GM21737 (cell line): ENCODE data around the gene CAPSL.
"Not testable (repeated sequence)": the region's sequence is repeated elsewhere in the genome, so short reads cannot be mapped to it uniquely, and the experiment has no call there.

ENCODE experiments used
- ATAC-seq: cut with Tn5 transposase; IDR thresholded peaks from one replicate; pipeline ENCODE4 v1.9.1; 2021; ENCODE audit warnings: mild to moderate bottlenecking, moderate library complexity; ENCODE audit not compliant: unreplicated experiment

Gene CAPSL

DNA sequence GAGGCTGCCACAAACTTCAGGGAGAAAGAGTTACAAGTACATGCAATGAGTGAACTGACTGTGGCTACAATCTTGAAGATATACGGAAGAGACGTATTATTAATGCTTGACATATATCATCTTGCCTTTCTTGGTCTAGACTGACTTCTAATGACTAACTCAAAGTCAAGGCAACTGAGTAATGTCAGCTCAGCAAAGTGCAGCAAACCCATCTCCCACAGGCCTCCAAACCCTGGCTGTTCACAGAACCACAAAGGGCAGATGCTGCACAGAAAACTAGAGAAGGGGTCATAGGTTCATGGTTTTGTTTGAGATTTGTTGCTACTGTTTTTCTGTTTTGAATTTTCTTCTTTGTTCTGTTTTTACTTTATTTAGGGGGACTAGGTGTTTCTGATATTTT lies 60.8 kb downstream of the CAPSL start:
- ATAC-seq = no peak

DNA sequence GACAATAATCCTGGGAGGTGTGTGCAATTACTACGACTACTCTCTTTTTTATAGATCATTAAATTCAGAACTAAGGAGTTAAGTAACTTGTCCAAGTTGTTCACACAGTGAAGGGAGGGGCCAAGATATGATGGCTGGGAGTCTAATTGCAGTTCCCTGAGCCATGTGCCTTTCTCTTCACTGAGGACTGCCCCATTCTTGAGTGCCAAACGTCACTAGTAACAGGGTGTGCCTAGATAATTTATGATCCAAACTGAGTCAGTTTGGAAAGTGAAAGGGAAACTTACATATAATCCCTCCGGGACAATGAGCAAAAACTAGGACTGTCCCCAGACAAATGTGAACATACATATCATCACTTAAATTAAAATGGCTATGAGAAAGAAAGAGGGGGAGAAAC lies 61.5 kb downstream of the CAPSL start:
- ATAC-seq = no peak

DNA sequence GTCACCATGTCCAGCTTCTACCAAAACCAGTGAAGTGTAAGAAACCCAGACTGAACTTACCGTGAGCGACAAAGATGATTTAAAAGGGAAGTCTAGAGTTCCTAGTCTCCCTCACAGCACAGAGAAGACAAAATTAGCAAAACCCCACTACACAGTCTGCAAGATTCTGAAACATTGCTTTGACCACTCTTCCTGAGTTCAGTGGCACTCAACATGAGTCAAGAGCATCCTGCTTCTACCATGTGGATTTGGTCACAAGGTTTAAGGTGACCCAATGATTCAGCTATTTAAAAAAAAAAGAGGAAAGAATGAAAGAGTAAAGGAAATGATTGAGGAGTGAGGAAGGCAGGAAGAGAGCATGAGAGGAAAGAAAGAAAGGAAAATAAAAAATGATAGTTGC lies 62.0 kb downstream of the CAPSL start:
- ATAC-seq = no peak

DNA sequence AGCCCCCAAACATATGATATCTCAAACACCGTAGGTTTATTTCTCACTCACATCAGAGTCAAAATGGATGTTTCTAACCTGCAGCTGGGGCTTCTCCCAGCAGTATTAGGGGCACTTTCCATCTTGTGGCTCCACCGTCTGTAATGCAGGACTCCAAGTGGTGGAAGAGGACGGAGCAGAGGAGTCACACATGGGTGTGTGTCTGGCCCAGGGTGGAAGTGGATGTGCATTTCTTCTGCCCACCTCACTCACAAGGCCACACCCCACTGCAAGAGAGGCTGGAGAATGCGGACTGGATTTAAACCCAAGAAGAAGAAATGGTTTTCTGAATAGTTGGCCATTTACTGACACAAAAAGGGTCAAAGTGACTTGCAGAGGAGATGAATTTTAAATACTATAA lies 67.8 kb downstream of the CAPSL start:
- no peak for ATAC-seq

DNA sequence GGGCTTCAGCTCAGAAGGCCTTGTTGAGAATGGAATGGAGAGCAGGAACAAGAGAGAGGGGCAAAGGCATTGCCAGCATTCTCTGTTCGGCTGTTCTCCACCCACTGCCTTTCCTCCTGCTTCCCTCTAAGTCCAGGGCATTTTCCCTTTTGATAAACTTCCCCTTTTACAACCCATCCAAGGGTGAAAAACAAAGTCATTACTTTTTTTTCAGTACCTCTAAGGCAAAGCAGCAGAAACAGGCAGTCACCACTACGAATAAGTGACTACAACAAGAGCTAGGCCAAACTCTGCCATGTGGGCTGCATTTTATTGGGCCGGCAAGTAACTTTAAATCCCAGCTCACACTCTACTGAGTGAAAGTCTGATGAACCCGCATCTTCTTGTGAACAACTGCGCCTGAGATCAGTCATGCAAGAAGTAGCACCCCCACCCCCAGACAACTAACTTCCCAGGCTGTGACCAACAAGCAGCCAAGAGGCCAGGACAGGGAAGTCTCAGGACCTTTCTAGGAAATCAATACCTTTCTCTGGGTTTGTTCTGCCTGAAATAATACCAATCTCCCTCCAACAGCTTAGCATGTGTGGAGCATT lies 68.6 kb downstream of the CAPSL start:
- ATAC-seq = no peak

DNA sequence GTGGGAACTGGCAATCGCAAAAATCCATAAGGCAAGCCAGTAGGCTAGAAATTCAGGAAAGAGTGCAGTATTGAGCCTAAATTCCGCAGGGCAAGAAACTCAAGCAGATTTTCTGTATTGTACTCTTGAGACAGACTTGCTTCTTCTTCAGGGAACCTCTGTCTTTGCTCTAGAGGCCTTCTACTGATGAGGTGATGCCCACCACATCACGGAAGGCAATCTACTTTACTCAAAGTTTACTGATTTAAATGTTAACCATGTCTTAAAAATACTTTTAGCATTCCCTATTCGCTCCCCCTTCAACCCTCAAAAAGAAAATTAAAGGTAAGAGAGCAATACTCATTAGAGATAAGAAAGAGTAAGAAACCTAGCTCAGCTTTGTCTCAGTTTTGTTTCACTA lies 70.4 kb downstream of the CAPSL start:
- ATAC-seq = no peak

DNA sequence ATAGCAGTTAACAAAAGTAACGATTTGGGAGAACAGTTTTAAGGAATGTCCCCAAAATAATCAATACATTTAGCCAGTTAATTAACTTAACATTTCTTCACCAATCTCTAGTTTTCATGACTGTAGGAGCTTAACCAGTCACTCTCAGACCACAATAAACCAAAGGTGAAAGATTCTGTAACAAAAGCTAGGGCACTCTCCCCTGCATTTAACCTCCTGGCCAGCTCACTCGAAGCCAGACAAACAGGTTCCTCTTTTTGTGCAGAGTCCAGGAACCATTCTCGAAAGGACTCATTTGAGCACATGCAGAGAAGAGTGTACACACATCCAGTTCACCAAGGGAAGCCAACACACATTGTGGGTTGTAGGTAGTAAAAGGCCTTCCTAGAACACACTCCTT lies 75.3 kb downstream of the CAPSL start:
- no peak for ATAC-seq

DNA sequence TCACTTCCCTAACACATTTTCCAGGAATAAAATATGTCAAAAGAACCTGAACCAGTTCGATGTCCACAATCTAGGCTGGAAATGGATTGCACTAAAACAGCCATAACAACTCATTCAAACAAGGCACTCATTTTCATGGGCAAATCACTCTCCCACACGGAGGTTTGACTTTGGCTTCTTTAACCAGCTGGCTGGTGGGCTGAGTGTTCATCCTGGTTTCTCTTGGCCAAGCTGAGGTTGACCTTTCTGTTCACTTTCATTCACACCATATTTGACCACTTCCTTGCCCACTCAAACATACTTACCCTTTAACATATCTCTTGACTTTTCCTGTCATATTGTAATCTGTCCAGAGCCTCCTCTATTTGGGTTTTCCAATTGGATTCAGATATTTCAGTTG lies 76.3 kb downstream of the CAPSL start:
- no peak for ATAC-seq

DNA sequence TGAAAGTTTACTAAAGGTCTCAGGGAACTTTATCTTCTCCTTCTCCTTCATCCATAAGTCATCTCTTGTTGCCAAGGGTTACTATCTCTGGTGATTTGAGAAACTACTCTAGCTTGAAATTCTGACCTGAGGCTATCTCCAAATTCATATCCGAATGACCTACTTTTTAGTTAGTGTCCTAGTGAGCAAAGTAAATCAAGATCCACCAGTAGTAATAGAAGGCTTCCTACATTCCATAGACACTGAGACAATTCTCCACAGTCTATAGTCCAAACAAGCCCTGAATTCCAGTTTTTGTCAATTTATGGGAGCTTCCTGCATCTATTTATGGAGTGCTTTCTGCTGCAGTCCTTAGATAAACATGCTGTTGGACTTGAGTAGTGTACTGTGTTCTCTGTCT lies 76.7 kb downstream of the CAPSL start:
- ATAC-seq = no peak

DNA sequence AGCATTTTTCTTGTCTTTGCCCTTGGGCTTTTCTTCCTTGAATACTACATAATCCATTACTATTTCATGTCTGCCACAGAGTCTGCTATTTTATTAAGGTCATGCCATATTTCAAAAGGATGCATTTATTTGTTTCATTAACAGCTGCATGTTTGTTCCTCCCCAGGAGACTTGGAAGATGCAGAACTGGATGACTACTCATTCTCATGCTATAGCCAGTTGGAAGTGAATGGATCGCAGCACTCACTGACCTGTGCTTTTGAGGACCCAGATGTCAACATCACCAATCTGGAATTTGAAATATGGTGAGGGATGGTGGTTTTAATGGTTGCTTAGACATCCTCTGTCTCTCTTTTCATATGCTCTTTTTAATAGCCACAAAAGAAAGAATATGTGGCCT lies 77.7 kb downstream of the CAPSL start:
- no peak for ATAC-seq

DNA sequence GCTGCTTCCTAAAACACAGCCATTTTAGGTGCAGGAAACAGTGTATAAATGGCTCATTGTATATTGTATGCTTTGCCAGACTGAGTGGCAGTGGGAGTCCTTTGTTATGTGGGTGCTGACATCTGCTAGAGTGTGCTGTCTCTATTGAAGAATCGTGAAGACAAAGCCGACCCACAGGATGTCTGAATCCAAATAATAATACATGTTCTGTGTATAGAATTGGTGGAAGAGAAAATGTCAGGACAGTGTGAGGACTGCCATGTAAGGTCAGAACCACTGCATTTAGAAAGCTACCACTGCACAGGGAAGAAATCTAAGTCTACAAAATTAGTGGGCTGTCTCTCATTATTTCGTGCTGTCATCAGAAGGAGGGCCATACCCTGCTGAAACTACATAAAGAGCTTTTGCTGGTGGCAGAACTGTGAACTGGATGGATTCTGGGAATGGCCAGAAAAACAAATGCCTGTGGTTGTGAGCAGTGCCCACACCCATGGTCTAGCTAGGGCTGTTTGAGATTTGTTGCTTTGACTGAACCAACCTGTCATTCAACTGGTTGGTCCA lies 79.2 kb downstream of the CAPSL start:
- no peak for ATAC-seq

DNA sequence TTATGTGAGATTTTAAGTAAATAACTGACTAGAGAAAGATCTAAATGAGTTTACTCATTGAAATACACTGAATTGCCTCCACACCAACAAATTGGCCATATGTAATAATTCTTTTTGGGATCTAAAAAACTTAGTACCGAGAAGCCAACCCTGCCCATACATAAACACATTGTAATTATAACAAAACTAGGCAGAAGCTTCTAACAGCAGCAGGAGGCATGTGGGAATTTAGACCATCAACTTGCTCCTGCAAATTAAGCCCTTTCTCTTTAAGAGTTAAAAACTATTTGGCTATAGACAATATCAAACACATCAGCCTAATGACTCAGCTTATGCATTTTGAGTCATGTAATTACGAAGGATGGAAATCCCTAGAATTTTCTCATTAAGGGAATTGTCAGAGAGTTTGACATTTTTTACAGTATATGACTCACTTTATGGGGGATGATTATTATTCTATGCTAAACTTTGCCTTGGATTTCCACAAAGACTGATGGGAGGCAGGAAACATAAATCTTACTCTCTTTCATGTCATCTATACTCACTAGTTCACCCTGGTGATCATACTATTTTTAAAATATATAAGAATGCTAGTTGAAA lies 80.7 kb downstream of the CAPSL start:
- no peak for ATAC-seq

DNA sequence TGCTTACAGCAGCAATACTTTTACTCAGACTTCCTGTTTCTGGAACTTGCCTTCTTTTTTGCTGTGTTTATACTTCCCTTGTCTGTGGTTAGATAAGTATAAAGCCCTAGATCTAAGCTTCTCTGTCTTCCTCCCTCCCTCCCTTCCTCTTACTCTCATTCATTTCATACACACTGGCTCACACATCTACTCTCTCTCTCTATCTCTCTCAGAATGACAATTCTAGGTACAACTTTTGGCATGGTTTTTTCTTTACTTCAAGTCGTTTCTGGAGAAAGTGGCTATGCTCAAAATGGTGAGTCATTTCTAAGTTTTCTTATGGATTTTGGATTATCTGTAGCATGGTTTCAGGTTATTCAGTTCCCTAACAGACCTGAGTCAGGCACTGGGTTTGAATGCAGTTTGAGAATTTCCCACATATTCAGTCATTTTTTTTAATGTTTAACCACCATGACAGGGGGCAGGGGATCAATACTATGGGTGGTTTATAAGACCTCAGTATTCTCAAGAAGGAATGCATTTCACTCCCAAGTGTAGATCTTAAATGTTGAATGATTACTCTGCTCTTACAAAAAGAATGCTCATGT lies 81.6 kb downstream of the CAPSL start, which contains the start of gene IL7R:
Gene IL7R, plus strand, starts transcription at position 127 of the 587 bp plus-strand sequence. Its CDS starts 87 bp downstream, at position 214.
- ATAC-seq = no peak

DNA sequence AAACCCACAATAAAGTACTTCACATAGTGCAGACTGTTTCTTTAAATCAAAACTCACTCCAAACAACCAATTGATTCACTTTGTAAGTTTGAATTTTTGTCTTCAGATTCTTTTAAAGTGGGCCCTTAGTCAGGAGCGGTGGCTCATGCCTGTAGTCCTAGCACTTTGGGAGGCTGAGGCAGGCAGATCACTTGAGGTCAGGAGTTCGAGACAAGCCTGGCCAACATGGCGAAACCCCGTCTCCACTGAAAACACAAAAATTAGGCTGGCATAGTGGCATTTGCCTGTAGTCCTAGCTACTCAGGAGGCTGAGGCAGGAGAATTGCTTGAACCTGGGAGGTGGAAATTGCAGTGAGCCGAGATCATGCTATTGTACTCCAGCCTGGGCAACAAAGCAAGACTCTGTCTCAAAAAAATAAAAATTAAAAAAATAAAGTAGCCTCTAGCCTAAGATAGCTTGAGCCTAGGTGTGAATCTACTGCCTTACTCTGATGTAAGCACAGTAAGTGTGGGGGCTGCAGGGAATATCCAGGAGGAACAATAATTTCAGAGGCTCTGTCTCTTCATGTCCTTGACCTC lies 82.1 kb downstream of the CAPSL start:
- not testable (repeated sequence) for ATAC-seq

DNA sequence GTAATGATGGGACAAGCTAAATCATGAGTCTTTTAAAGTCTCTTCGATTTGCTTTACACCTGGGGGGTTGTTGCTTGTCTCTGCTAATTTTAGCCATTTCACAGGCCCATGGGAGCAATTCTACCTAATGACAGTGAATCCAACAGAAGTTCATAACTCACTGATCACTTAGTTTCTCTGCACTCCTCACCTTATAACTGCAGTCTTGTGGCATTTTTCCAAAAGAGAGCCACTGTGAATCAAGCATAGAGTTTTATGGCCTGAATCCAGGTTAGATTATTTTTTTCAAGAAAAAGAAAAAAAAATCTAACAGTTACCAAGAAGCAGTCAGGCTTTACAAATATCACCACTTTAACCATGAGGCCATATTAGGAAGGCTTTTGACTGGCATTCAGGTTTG lies 83.2 kb downstream of the CAPSL start:
- no peak for ATAC-seq
